ENCODE data around the gene CACNA1B. TPM values are rescaled to one million over a fixed set of nuclear protein-coding genes. Genes with fewer than 3 reads are reported as not detected.

The CACNA1B gene
- total RNA-seq, 1 experiment from 2014 or later, result 1.7 TPM

DNA sequence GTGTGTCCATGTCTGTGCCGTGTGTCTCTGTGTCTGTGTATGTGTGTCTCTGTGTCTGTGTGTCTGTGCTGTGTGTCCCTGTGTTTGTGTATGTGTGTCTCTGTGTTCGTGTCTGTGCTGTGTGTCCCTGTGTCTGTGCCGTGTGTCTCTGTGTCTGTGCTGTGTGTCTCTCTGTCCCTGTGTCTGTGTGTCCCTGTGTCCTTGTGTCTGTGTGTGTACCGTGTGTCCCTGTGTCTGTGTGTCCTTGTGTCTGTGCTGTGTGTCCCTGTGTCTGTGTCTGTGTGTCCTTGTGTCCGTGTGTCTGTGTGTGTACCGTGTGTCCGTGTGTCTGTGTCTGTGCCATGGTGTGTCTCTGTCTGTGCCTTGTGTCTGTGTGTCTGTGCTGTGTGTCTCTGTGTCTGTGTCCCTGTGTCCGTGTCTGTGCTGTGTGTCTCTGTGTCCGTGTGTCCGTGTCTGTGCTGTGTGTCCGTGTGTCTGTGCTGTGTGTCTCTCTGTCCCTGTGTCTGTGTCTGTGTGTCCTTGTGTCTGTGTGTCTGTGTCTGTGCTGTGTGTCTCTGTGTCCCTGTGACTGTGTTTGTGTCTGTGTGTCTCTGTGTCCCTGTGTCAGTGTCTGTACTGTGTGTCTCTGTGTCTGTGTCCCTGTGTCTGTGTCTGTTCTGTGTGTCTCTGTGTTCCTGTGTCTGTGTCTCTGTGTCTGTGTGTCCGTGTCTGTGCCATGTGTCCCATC, 23.2 kb downstream of the CACNA1B start:
- CTCF ChIA-PET, result no interaction called here
- Histone ChIP-seq H3K9me3 (ENCODE audit: control insufficient read depth in 1 of 2, insufficient read depth in 1 of 2, low read depth in 1 of 2, low read length in 2 of 2) (no peaks in the 10 kb centered on the region), H2AFZ (ENCODE audit: low read depth, low read length, poor library complexity, severe bottlenecking) (no peak overlapping the region)

More for the DNA sequence above, 23.2 kb downstream of the CACNA1B start:
- H3K36me3 ChIP-seq (ENCODE audit: control insufficient read depth in 1 of 2, insufficient read depth in 2 of 2, low read length in 2 of 2), result no peaks in the 10 kb centered on the region
- no peak overlapping the region for H3K4me3 ChIP-seq (replicated peaks in 1 of 2; ENCODE audit: low read depth in 1 of 2, low read length in 2 of 2)
- H3K4me1 ChIP-seq (ENCODE audit: control insufficient read depth in 1 of 2, insufficient read depth in 2 of 2, low read length in 2 of 2), result no peaks in the 10 kb centered on the region
- H3K27me3 ChIP-seq (ENCODE audit: insufficient read depth, low read length), result peaks cover 12% of the 10 kb centered on the region; the same call in 1 of the 2 replicates
- intact Hi-C loops (cut with micrococcal nuclease), result no loop called here
- no peak overlapping the region for H3K27ac ChIP-seq (ENCODE audit: low read depth, low read length)
- H3K9me2 ChIP-seq (ENCODE audit: insufficient read depth), result no peaks in the 10 kb centered on the region
- H3K79me2 ChIP-seq (ENCODE audit: insufficient read depth, low read length), result no peaks in the 10 kb centered on the region
- no peak overlapping the region for H3K4me2 ChIP-seq (ENCODE audit: low read length)
- ATAC-seq (peak; percentile 30), DNase-seq (ENCODE audit: low read depth, low spot score) (no peak)
- no peak for TF ChIP-seq SP1 (IDR thresholded peaks at IDR 0.05; ENCODE audit: low read depth)
- no peak for TF ChIP-seq ELF1 (IDR thresholded peaks at IDR 0.05; ENCODE audit: borderline replicate concordance, low read depth)
- no peak for TF ChIP-seq EZH2phosphoT487 (IDR thresholded peaks at IDR 0.05; ENCODE audit: borderline replicate concordance)
- TF ChIP-seq, protein P1, sequence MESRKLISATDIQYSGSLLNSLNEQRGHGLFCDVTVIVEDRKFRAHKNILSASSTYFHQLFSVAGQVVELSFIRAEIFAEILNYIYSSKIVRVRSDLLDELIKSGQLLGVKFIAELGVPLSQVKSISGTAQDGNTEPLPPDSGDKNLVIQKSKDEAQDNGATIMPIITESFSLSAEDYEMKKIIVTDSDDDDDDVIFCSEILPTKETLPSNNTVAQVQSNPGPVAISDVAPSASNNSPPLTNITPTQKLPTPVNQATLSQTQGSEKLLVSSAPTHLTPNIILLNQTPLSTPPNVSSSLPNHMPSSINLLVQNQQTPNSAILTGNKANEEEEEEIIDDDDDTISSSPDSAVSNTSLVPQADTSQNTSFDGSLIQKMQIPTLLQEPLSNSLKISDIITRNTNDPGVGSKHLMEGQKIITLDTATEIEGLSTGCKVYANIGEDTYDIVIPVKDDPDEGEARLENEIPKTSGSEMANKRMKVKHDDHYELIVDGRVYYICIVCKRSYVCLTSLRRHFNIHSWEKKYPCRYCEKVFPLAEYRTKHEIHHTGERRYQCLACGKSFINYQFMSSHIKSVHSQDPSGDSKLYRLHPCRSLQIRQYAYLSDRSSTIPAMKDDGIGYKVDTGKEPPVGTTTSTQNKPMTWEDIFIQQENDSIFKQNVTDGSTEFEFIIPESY (IDR thresholded peaks at IDR 0.05; ENCODE audit: extremely low read depth, insufficient replicate concordance, low read length), result no peak
- TF ChIP-seq POLR2AphosphoS5 (IDR thresholded peaks at IDR 0.05; ENCODE audit: low read depth, low read length), result no peak
- TF ChIP-seq ZFX (IDR thresholded peaks at IDR 0.05), result no peak
- TF ChIP-seq RAD21 (IDR thresholded peaks at IDR 0.05; ENCODE audit: low read depth), result no peak
- no peak for TF ChIP-seq EGR1 (IDR thresholded peaks at IDR 0.05; ENCODE audit: low read depth)
- no peak for TF ChIP-seq SIN3A (IDR thresholded peaks at IDR 0.05; ENCODE audit: low read depth)
- no peak for TF ChIP-seq TCF7L2 (IDR thresholded peaks at IDR 0.05; ENCODE audit: borderline replicate concordance, extremely low read depth, insufficient read depth, insufficient read length)
- TF ChIP-seq JUND (IDR thresholded peaks at IDR 0.05), result no peak
- TF ChIP-seq CEBPB (IDR thresholded peaks at IDR 0.05; ENCODE audit: low read depth), result no peak
- TF ChIP-seq, protein P2, sequence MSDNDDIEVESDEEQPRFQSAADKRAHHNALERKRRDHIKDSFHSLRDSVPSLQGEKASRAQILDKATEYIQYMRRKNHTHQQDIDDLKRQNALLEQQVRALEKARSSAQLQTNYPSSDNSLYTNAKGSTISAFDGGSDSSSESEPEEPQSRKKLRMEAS (IDR thresholded peaks at IDR 0.05), result no peak
- TF ChIP-seq POLR2A (IDR thresholded peaks at IDR 0.05; ENCODE audit: borderline replicate concordance, extremely low read depth, insufficient read depth, insufficient read length), result no peak
- TF ChIP-seq EZH2 (IDR thresholded peaks at IDR 0.05), result no peak
- no peak for TF ChIP-seq ZNF274 (IDR thresholded peaks at IDR 0.05; ENCODE audit: low read depth, low read length)
- TF ChIP-seq, protein P3, sequence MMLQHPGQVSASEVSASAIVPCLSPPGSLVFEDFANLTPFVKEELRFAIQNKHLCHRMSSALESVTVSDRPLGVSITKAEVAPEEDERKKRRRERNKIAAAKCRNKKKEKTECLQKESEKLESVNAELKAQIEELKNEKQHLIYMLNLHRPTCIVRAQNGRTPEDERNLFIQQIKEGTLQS (IDR thresholded peaks at IDR 0.05), result no peak
- no peak overlapping the region for H3K9ac ChIP-seq (ENCODE audit: low read length)
- BruUV-seq (replicated peaks), result no TSS peak
- POLR2A ChIA-PET, result no interaction called here
- RAD21 ChIA-PET (ENCODE audit: low non-redundant PET in 1 of 2, low total read pairs in 2 of 2, uncharacterized antibody in 2 of 2, unreplicated experiment in 2 of 2), result no interaction called here
- H4K20me1 ChIP-seq (ENCODE audit: insufficient read depth), result no peaks in the 10 kb centered on the region
